AG09309 (cell line): ENCODE data around the gene CDC42BPA.

Experiments
- DNase-seq: peaks from one replicate; pipeline ENCODE4 v3.0.0-alpha.2; 2010; ENCODE audit warnings: low read depth
- H3K4me3 ChIP-seq: 2 replicates; pipeline ENCODE4 v1.5.1; 2011; ENCODE audit warnings: mild to moderate bottlenecking, low read depth, low read length, moderate library complexity; ENCODE audit not compliant: control insufficient read depth
- CTCF ChIP-seq: IDR thresholded peaks from 2 replicates; pipeline ENCODE4 v1.5.1; 2011; ENCODE audit warnings: mild to moderate bottlenecking, low read depth, low read length, inconsistent platforms; ENCODE audit not compliant: insufficient read depth, control insufficient read depth; ENCODE audit errors: missing control alignments

Gene CDC42BPA

DNA sequence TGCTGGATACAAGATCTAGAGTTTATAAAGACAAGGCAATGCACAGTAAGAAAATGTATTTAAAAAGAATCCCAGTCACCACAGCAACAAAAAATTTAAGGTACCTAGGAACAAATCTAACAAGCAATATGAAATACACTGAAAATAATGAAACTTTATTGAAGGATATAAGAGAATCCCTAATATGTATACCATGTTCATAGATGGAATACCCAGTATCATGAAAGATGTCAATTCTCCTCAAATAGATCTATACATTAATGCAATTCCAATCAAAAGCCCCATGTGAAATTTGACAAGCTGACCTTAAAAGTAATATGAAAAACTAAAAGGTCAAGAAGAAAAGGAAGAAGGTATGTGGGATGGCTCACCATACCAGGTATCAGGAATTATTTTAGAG lies 269.0 kb downstream of the CDC42BPA start:
- TF ChIP-seq CTCF = no peak

GRCh38 chr1:227043755-227044154 lies 274.5 kb downstream of the CDC42BPA start:
- no peak for DNase-seq
- TF ChIP-seq CTCF = no peak
- H3K4me3 ChIP-seq = no peak overlapping the region

More for the DNA sequence above, 269.0 kb downstream of the CDC42BPA start:
- H3K4me3 ChIP-seq = no peak overlapping the region
- no peak for DNase-seq

GRCh38 chr1:227042292-227042691 lies 276.0 kb downstream of the CDC42BPA start:
- no peak overlapping the region for H3K4me3 ChIP-seq
- TF ChIP-seq CTCF = no peak
- no peak for DNase-seq

DNA sequence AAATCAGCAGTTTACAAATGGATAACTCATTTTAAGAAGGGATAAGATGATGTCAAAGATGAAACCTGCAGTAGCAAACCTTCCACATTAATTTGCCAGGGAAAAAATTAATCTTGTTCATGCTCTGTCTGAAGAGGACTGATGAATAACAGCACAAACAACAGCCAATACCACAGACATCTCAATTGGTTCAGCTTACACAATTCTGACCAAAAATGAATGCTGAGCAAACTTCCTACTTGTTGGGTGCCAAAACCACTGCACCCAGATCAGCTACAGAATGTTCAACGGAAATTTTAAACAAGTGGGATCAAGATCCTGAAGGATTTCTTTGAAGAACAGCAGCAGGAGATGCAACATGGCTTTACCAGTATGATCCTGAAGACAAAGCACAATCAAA lies 279.9 kb downstream of the CDC42BPA start:
- no peak for TF ChIP-seq CTCF
- peak; percentile 20 for DNase-seq
- H3K4me3 ChIP-seq = no peak overlapping the region

GRCh38 chr1:227037121-227037520 lies 281.2 kb downstream of the CDC42BPA start:
- no peak for TF ChIP-seq CTCF
- DNase-seq = no peak

GRCh38 chr1:227035316-227035715 lies 283.0 kb downstream of the CDC42BPA start:
- no peak overlapping the region for H3K4me3 ChIP-seq
- no peak for TF ChIP-seq CTCF
- no peak for DNase-seq

More at GRCh38 chr1:227037121-227037520, 281.2 kb downstream of the CDC42BPA start:
- no peak overlapping the region for H3K4me3 ChIP-seq

- H3K4me3 ChIP-seq = no peak overlapping the region
- no peak for DNase-seq
- TF ChIP-seq CTCF = no peak
Observed at GRCh38 chr1:227033880-227034279, 284.4 kb downstream of the CDC42BPA start.
